ENCODE results near the gene KCNA10.

DNA sequence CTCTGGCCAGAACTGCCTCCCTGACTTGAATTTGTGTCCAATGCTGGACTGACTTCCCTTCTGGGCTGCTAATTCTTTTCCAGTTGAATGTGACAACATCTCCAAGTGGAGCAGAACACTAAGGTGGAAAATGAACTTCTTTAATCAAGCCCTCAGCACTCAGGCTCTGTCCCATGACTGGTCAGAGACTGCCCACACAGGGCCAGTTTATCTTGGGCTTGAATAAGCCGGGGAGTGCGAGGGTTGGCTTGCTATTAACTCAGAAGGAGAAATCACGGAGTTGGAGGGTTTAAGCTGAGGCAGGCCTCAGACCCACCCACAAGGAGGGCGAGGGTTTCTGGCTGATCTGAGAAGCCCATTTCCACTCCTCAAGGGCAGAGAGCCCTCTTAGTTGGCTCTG is 12.4 kb downstream of the KCNA10 start:
- TF ChIP-seq, protein P1, sequence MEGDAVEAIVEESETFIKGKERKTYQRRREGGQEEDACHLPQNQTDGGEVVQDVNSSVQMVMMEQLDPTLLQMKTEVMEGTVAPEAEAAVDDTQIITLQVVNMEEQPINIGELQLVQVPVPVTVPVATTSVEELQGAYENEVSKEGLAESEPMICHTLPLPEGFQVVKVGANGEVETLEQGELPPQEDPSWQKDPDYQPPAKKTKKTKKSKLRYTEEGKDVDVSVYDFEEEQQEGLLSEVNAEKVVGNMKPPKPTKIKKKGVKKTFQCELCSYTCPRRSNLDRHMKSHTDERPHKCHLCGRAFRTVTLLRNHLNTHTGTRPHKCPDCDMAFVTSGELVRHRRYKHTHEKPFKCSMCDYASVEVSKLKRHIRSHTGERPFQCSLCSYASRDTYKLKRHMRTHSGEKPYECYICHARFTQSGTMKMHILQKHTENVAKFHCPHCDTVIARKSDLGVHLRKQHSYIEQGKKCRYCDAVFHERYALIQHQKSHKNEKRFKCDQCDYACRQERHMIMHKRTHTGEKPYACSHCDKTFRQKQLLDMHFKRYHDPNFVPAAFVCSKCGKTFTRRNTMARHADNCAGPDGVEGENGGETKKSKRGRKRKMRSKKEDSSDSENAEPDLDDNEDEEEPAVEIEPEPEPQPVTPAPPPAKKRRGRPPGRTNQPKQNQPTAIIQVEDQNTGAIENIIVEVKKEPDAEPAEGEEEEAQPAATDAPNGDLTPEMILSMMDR (IDR thresholded peaks at IDR 0.05), result no peak
- no peak for TF ChIP-seq POLR2A (IDR thresholded peaks at IDR 0.05)
